Stimulated activated CD8-positive, alpha-beta memory T cell treated with anti-CD3 and anti-CD28 coated beads, Interleukin-4, amount 100 ng/mL, for 48 hours (primary cell): ENCODE data around the gene GOLGA6L10.
"Not testable (repeated sequence)": the region's sequence is repeated elsewhere in the genome, so short reads cannot be mapped to it uniquely, and the experiment has no call there.

ENCODE experiments used
- DNase-seq: peaks from one replicate; pipeline ENCODE4 v3.0.0-alpha.2; 2020

Gene GOLGA6L10

DNA sequence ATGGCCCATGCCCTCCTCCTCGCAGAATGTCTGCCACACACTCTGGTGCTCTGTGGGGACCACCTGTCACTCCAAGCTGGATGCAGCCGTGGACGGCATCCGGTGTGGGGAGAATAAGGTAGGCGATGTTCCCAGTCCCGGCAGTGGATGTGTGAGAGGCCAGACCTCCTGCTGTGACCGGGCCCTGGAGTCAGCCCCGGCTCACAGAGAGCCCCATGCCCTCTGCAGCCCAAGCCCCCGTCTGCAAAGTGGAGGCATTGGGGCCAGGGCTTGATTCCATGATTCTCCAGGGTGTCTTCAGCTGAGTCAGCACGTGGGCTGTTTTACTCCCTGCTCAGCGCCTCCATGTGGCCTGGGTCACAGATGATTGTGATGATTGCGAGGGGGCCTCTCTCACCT is 32.2 kb downstream of the GOLGA6L10 start:
- DNase-seq: no peak

DNA sequence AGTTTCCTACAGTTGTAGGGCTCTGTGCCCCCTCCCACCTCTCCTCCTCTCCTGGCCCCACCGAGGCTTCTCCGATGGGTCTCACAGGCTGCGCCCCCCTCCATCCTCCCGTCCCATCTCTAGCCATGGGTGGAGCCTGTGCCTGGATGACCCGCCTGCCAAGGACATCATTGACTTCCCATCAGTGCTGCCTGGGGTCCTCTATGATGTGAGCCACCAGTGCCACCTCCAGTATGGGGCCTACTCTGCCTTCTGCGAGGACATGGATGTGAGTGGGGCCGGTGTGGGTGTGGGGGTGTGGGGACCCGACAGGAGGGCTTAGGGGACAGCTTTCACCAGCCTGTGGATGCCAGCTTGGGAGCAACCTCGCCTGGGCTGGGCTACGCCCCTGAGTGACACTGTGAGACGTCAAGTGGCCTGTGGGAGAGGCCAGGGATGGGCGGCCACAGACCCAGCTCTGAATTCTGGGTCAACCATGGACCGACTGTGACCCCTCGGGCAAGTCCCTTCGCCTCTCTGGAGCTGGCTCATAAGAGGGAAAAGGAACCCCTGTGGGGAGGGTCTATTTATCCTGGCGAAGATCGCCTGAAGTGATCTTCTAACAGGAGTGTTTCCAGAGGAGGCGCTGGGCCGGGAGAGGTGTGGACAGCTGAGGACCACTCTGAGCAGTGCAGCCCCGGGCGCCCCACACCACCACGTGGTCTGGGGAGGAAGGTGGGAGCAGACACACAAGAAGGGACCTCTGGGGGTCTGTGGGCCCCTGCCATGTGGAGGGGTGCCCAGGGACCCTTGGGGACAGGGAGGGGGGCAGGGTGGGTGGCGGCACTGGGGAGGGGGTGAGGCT is 32.8 kb downstream of the GOLGA6L10 start:
- not testable (repeated sequence) for DNase-seq

DNA sequence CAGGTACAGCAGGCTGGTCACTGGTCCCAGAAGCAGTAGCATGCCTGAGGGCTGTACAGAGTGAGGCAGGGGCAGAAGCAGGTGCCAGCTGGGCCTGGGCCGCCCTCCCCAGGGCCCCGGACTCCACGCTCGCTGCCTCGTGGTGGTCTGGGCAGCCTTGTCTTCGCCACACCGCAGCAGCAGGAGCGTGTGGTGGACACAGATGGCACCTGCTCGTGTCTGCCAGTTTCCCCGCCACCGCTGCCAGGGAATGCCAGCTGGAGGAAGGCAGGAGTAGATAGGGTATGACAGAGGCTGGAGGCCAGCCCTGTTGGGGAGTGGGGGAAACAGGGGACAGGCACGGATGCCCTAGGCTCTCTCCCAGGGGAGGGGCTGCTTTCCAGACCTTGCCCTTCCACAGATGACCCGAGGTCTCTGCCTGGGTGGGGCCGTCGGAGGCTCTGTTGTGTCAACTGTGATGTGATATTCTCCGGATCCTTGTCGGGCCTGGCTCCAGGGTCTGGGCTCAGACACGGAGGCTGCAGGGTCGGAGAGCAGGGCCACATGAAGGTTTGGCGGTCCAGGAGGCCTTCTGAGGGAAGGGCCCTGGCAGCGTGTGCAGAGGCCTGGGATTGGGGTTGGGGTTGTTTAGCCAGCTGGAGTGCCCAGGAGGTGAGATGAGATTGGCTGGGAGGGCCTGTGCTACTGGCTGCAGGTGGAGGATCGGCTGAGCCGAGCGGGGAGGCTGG is 33.6 kb downstream of the GOLGA6L10 start:
- DNase-seq: no peak

DNA sequence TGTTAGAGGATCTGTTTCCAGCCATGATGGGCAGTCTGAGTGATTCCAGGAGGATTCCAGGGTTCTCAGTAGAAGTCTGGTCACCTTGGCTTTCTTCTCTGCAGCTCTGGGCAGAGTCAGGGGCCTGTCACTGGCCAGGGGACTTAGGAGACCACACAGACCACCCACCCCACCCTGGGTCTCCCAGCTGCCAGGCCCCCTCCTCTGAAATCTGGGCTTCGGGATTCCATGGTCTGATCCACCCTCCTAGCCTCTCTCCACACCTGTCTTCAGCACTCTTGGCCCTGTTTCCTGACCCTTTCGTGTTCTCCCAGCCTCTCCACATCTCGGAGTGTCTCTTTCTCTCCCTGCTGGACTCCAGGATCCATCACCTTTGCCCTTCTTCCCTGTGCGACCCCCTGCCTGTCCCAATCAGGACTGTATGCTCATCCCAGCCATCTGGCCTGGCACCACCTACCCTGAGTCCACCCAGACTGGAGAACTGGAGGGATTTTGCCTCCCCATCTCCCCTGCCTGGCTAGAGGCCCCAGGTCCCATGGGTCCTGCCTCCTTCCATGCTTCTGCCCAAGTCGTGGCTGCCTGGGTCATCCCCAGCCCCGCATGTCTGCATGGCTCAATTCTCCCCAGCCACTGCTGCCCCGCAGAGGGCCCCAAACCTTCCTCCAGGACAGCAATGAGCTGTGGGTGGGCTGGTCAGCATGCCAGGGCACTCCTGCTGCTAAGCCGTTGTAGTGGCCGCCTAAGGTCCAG is 34.3 kb downstream of the GOLGA6L10 start:
- no peak for DNase-seq

DNA sequence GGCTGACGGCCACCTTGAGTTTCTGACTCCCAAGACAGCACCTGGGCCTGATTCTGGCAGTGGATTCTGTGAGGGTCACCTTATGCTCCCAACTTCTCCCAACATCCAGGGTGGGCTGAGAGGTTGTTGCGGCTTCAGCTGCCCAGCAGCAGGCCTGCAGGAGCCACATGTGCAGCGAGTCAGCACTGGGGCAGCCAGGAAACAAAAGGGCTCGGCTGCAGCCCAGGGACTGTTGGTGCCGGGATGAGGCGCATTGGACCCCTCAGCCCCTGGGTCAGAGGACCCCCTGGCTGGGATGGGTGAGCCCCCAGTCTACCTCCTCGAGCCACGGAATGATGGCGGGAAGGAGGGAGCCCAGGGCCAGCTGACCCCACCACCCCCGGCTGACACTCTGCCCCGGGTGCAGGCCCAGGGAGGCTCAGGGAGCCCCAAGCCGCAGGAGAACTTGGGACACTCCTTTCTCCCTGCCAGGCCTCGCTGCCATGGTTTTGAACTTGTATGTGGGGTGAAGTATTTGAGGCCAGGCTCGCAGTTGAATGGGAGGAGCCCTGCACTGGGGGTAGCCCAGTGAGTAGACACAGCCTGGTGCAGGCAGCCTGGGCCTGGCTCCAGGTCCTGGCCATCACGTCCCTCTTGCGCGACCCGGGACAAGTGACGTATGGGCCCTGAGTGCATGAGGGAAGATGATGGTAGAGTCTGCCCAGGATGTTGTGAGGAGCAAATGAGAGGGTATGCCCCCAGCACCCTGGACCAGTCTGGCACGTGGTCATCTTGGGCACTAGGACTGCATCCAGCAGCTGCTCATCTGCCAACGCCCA is 35.1 kb downstream of the GOLGA6L10 start:
- DNase-seq: not testable (repeated sequence)

DNA sequence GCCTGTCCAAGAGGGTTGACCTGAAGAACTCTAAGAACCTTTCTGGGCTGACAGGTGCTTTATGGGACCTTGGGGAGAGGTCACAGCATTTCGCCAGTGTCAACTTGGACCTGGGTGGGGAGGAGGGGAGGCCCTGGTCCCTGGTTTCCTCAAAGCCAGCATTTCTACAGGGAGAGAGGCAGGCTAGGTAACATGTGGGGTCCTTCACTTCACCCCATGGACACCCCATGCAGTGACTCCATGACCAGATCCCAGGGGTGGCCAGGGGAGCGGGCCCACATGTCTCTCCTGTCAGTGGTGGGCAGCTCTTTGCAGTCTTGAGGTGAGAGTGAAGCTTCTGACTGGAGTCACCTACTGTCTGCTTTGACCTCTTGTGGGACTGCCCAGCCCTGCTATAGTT is 35.8 kb downstream of the GOLGA6L10 start:
- no peak for DNase-seq

DNA sequence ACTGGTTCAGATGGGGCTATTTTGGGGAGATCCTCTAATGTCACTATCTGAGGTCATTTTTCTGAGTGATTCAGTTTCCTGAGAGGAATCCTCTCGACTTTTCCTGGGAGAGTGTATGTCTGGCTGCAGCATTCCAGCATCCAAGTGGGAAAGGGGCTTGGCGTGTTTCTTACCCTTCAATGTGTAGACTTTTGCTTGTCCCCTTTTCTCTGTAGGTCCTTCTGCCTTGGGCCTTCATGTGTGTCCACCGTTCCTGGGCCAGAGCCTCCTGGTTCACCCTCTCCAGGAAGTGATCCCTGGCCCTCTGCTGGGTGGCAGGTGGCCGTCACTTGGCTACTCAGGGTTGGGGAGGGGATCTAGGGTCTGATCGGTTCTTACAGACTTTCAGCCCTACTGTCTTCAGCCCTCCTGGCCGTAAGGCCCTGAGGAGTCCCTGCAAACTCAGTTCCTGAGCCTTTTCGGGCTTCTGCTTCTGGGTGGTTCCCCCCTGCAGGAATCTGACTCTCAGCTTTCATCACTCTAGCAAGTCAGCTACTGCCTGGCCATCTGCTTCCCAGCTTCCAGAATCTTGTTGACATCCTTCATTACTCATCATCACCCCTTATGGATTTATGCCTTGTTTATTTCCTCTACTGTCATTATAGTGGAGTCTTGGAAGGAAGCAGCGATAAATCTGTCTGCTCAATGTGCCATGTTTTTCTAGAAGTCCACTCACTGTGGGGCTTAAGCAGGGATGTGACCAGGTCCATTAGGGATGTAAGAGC is 36.5 kb downstream of the GOLGA6L10 start:
- no peak for DNase-seq

DNA sequence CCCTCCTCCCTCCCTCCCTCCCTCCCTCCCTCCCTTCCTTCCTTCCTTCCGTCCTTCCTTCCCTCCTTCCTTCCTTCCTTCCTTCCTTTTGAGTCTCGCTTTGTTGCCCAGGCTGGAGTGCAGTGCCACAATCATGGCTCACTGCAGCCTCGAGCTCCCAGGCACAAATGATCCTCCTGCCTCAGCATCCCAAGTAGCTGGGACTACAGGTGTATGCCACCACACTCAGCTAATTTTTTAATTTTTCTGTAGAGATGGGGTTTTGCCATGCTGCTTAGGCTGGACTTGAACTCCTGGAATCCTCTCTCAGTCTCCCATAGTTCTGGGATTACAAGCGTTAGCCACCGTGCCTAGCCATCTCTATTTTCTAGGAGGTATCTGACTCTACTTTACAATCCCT is 38.0 kb downstream of the GOLGA6L10 start:
- DNase-seq: not testable (repeated sequence)

DNA sequence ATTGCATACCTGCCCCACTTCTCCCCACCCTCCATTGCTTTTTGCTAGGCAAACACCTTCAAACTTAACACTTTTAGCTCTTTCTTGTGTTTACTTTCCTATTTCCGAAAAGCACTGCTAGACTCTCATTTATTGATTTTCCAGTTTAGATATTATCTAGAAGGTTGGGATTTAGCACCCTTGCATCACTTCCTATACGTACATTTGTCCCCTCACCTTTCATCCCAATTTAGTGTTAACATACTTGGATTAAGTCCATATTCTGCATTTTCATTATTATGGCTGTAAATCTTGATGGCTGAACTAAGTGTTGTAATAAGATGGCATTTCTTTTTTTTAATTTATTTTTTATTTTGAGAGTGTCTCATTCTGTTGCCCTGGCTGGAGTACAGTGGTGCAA is 39.5 kb downstream of the GOLGA6L10 start:
- no peak for DNase-seq

DNA sequence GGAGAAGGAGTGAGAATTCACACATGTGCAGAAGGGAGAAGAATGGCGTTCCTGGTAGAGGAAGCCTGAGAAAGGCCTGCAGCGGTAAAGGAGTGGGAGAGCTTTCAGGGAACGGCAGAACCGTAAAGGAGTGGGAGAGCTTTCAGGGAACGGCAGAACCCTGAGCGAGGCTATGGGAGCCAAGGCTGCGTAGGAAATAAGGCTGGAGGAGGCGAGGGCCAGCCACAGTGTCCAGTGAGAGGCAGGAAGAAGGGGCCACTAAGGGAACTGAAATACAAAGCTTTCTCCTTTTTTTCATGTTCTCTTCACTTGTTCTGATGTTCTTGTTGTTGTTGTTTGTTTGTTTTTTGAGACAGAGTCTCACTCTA is 41.6 kb downstream of the GOLGA6L10 start:
- no peak for DNase-seq

DNA sequence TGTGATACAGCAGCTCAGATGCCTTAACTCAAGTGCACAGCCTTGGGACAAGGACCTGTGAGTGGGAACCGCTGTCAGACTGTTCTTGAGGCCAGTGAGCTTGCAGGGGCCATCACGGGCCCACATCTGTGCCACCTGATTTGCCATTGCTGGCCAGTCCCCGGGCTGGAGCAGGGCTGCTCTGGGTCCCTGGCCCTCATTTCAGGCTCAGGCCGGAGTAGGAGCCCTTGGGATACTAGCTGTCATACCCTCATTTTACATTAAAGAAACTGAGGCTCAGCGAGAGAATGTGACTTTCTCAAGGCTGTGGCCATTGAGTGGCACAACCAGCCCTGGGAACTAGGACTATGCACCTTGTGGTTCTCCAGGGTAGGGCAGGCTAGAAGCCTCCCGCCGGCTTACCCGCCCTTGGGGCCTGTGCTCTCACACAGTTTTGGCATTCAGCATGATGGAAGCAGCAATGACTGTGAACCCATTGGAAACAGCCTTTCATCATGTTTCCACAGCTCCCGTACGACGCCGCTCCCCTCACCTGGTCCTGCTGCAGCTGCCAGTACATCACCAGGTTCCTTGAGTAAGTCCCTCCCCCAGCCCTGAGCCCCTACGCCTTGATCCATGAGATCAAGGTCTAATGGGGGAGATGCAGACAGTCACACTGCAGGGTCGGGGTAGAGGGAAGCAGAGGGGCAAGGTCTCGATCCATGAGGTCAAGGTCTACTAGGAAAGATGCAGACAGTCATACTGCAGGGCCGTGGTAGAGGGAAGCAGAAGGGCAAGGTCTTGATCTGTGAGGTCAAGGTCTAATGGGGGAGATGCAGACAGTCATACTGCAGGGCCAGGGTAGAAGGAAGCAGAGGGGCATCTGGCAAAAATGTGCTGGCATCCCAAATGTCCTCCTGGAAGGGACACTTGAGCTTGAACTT is 42.2 kb downstream of the GOLGA6L10 start:
- no peak for DNase-seq

DNA sequence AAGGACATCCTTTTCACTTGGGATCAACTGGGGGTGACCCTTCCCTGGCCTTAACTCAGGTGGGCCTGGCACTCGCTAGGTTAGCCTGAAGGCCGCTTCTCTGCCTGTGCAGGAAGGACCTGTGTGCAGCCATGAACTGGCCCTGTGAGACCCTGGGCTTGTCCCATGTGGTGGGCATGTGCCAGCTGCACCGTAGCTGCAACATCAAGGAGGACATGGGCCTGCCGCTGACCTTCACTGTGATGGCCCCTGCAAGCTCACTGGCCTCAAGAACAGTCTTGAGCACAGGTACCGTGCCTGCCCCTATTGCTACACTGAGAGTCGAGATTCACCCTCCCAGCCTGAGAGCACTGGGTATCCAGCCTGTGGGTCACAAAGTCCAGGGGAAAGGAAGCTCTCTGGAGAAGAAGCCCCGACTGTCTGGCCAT is 43.6 kb downstream of the GOLGA6L10 start:
- no peak for DNase-seq

DNA sequence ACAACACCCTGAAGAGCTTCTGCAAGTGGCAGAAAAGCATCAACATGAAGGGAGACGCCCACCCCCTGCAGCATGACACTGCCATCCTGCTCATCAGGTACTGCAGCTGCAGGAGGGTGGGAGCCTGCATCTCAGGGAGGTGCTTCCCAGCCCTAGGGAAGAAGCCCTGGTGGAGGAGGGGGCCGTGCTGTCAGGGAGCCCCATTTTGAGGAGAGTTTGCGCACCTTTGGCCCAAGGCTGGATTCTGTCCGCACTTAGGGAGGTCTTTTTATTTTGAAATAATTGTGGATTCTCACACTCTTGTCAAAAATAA is 44.5 kb downstream of the GOLGA6L10 start:
- DNase-seq: no peak

DNA sequence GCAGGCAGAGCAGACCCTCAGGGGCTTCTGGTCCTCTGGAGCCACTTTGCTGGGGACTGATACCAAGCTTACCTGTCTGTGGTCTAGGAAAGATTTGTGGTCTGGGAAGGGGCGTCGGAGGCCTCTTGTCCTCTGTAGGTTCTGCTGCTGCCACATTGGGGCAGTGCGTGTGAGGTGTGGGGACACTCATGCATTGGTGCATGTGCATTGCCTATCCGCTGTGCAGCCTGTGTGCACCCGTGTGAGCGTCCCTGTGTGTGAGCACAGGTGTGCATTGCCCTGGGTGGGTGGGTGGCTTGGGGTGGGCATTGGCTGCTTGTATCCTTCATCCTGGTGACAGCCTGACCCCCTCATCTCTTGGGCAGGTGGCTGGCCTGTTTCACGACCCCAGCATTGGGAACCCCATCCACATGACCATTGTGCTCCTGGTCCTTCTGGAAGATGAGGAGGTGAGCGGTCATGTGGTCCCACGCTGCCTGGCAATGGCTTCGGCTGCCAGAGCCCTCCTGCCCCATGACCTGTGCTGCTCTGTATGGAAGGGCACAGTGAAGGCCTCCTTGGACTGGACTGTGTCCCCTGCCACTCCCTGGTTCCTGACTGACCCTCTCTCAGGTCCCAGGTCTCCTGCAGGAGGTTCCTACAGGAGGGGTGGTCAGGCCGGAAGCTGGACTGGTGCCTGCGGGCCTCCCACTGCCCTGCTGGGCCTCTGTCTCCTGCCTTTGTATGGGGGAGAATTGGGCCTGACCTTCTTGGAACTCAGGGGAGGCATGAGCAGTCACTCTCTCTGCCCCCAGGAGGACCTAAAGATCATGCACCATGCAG is 45.1 kb downstream of the GOLGA6L10 start:
- no peak for DNase-seq

DNA sequence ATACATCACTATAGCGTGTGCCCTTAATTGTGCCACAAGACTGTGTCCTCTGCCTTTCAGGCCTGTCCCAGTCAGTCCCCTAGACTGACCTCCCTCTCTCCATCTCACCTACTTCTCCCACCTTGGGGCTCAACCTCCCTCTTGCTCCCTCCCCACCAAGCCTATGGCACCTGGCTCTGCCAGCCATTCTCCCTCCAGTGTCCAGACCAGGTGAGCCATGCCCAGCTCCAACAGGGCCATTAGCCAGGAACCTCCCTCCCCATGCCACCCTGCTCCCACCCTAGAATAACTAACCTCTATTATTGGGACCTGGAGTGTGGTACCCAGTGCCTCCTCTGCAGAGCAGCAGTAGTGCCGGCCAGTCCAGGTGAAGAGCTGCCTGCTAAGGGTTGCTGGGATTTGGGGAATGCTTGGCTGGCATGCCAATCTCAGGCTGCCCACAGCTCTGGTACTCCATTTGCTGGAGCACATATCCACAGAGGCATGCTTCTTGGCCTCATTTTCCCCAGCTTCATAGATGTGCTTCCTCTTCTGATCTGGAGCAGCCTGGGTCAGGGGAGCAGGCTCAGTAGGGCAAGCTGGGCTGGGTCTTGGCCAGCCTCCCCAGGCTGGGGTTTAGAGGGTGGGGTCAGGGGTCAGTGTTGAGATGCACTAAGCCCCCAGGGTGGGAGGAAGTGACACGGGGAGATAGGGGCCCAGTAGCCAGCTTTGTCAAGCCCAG is 47.8 kb downstream of the GOLGA6L10 start:
- no peak for DNase-seq

DNA sequence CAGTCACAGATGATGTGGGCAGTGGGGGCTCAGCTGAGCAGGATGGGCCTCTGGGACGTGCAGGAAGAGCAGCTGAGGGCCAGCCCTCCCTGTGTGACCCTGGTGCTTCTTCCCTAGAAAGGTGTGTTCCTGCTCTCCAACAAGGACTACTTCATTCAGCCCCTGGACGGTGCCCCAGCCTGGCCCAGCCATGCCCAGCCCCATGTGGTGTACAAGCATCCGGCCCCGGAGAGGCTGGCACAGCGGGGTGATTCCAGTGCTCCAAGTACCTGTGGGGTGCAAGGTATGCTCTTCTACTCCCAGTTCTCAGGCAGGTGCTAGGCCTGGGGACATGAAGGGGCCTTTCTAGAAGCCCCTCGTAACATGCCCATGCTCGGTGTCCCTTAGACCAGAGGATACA is 48.4 kb downstream of the GOLGA6L10 start:
- DNase-seq: no peak

DNA sequence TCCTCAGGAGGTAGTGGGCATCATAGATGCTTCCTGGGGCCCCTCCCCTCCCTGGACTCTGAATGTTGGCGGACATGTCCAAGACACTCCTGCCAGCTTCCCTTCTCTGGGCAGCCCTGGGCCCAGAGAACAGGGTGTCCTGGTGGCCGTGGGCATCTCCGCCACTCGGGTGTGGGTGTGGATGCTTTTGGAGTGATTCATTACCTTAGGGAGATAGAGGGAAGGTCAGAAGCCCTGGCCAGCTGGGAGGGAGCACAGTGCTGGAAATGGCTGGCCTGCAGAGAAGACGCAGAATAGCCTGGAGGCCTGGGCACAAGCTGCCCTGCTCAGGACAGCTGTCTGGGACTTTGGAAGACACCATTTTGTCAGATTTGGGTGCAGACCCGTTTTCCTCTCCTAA is 48.9 kb downstream of the GOLGA6L10 start:
- not testable (repeated sequence) for DNase-seq

DNA sequence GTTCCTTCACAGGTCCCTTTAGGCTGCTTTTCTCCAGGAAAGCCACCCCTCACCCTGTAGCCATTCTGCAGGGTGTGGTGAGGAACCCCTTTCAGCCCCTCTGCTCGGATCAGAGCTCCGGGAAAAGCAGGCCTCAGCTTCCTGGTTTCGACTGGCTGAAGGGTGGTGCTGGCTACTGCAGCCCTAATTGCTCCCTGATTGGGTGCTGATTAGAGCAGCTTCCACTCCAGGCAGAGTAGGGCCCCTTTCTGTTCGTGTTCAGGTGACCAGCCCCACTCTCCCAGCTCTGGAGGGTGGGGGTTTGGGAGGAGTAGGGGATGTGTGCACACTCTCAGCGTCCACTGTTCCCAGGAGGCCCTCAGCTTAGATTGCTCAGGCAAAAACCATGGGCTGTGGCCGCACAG is 49.8 kb downstream of the GOLGA6L10 start:
- not testable (repeated sequence) for DNase-seq

DNA sequence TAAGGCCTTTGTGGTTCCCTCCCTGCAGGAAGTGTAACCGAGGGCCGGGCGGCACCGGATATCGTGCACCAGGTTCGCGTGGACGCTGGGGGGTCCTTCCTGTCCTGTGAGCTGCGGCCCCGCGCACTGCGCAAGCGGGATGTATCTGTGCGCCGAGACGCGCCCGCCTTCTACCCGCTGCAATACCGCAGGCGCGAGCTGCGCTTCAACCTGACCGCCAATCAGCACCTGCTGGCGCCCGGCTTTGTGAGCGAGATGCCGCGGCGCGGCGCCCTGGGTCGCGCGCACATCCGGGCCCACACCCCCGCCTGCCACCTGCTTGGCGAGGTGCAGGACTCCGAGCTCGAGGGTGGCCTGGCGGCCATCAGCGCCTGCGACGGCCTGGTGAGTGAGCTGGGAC is 50.8 kb downstream of the GOLGA6L10 start:
- DNase-seq: peak; percentile 60
